GM21381 (cell line): Measurements from ENCODE around the gene AIF1L.
"Not testable (repeated sequence)": the region's sequence is repeated elsewhere in the genome, so short reads cannot be mapped to it uniquely, and the experiment has no call there.

Source experiments
- ATAC-seq: cut with Tn5 transposase; IDR thresholded peaks from one replicate; pipeline ENCODE4 v1.9.1; 2021; ENCODE audit warnings: mild to moderate bottlenecking, moderate library complexity; ENCODE audit not compliant: unreplicated experiment

AIF1L gene

DNA sequence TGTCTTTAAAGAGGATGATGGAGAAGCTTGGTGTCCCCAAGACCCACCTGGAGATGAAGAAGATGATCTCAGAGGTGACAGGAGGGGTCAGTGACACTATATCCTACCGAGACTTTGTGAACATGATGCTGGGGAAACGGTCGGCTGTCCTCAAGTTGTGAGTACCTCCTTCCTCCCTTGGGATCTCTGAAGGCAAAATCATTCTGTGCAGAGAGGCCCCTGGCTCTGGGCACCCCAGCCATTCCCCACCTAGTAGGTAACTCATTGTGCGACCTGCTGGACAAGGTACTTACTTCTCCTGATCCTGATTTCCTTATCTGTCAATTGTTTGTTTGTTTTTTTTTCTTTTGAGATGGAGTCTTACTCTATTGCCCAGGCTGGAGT lies 21.4 kb downstream of the AIF1L start:
- no peak for ATAC-seq

DNA sequence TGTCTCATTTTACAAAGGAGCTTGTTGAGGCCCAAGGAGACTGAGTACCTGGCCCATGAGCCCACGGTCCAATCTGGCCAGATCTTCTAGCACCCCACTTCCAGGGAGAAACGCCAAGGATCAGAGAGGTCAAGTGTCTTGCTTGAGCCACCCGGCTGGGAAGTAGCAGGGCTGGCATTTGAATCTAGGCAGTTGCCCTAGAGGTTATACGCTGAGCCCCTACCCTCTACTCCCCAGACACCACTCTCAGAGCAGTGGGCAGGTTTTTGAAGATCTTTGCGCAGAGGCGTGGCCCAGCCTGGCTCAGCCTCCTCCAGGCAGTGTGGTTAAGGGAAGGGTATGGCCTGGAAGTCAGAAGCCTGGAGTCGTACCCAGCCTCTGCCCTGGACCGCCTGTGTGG lies 23.3 kb downstream of the AIF1L start:
- ATAC-seq: no peak

DNA sequence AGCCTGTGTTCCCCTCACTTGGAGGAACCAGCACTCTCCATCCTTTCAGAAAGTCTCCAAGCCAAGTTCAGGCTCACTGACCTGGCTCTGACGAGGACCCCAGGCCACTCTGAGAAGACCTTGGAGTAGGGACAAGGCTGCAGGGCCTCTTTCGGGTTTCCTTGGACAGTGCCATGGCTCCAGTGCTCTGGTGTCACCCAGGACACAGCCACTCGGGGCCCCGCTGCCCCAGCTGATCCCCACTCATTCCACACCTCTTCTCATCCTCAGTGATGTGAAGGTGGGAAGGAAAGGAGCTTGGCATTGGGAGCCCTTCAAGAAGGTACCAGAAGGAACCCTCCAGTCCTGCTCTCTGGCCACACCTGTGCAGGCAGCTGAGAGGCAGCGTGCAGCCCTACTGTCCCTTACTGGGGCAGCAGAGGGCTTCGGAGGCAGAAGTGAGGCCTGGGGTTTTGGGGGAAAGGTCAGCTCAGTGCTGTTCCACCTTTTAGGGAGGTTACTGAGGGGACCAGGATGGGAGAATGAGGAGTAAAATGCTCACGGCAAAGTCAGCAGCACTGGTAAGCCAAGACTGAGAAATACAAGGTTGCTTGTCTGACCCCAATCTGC lies 24.4 kb downstream of the AIF1L start:
- no peak for ATAC-seq

DNA sequence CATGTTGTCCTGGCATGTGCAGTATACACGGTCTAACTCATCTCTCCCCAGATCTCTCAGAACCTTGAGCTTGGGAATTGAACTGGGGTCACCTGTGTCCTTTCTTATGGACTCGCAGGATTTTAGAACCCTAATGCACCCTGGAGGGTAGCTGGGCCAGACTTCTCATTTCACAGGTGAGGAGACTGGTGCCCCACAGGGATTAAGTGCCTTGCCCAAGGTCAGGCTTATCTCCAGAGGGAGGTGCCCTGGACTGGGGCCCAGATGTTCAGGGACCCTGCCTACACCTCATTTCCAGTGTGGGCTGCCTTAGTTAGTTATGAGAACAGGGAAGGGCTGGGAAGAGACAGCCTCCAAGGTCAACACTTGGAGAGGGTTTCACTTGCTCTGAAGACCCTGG lies 25.0 kb downstream of the AIF1L start:
- no peak for ATAC-seq

DNA sequence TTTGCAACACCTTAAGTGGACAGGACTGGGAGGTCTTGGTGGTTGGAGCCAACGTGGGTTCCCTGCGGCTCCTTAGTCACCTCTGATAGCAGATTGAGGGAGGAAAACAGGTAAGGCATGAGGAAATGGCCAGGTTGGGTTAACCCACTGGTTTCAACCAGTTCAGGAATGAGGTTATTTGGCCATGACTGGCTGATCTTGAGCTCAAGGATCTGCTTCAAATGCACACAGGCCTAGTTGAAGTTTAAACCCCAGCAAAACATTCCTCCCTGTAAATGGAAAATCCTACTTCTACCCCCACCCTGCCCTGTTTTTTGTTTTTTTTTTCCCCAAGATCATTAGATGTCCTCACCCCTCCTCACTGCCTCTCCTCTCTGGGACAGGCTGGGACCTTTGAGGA lies 25.8 kb downstream of the AIF1L start:
- ATAC-seq: no peak

DNA sequence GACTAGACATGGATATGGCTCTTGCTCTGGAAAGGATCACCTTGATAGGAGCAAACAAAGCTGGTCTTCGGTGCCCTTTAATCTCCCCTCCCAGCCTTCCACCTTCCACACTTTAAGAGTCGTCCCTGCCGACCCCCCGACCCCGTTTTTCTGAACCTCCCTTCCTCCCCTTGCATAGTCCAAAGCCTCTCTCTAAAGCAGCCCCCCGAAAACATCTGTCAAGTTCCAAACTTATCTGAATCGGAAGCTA lies 28.6 kb downstream of the AIF1L start:
- no peak for ATAC-seq

DNA sequence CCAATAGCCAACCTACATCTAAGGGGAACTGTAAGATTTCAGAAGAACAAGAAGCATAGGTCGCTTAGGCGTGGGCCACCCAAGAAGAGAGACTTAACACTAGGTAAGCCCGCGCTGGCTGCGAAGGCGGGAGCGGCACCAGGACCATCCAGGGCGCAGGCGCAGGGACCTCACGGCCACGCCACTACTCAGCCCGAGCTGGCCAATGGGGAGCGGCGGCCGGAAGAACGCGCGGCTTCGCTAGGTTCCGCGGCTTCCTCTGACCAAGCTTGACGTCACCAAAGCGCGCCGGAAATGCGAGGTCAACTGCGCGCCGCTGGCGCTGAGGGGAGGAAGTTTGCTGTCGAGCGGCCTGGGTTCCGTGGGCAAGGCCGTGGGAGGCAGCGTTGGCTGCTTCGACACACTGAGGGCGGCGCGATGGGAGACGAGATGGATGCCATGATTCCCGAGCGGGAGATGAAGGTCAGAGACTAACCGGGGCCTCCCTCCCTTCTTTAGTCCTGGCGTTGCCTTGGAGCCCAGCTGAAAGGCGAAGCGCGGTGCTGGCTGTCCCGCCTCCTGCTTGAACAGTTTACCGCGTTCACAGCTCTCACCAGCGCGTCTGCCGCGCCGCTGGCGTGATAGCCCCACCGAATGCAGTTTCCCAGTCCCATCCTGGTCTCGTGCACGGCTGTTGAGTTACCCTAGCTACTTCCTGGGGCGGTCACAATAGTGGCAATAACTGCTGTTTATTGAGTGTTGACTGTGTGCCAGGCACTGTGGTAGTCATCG lies 29.1 kb downstream of the AIF1L start, which contains the start of gene NUP214:
Gene NUP214, plus strand, starts transcription at position 299 of the 771 bp plus-strand sequence. Its CDS starts 119 bp downstream, at position 418.
- peak; percentile 96 for ATAC-seq

DNA sequence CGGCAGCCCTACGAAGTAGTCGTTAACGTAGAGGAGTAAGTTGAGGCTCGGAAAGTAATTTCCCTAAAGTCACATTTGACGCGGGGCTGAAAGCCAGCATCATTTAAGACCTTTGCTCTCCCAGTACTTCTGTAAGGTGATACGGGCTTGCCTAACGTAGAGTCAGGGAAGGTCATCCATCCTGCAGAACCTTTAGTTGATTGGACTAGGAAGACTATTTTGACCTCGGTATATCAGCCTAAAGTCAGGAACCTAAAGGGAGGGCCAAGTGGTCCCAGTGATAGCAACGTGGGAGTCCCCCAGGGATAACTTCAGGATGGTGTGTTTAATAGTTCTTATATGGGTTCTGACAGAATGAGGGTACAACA lies 29.7 kb downstream of the AIF1L start:
- ATAC-seq: no peak

DNA sequence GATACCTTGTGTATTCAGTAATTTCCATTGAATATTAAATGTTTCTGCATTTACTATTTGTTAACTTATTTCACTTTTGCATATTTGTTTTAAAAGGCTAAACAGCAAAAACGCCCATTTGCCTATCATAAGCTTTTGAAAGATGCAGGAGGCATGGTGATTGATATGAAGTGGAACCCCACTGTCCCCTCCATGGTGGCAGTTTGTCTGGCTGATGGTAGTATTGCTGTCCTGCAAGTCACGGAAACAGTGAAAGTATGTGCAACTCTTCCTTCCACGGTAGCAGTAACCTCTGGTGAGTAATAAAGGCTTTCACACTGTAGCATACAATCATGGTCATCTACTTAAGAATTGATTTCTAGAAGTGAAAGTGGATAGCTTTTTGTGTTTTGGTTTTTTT lies 32.9 kb downstream of the AIF1L start:
- no peak for ATAC-seq

DNA sequence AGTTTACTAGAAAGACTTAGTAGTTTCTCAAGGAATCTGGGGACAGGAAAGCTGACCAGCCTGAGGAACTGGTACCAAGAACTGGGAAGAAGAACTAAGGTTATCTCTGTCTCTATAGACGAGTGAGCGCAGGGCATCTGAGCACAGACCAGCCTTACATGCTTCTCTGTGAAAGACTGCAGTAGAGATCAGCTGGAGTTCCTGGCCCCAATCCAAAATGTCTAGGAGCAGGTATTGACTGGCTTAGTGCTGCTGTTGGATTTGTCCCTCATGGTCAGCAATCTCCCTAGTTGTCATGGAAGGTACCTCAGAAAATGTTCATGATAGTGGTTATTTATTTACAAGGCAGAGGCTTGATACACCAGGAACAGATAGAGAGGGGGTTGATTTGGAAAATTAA lies 42.3 kb downstream of the AIF1L start:
- ATAC-seq: no peak

DNA sequence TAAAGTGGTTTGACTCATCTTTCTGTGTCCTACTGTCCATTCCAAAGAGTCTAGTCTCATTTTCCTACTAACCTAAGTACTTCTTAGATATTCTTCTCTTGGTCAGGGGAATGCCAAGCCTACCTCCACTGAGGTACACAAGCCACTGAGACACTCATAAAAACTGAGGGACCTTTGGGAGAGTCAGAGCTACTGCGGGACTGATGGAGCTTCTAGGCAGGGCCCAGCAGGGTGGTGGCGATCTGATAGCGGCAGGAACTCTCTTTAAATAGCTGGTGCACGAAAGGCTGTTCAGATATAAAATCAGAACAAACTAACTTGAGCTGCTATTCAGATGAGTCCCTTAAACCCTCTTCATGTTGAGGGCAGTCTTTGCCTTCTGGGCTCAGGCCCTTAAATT lies 43.8 kb downstream of the AIF1L start:
- no peak for ATAC-seq

DNA sequence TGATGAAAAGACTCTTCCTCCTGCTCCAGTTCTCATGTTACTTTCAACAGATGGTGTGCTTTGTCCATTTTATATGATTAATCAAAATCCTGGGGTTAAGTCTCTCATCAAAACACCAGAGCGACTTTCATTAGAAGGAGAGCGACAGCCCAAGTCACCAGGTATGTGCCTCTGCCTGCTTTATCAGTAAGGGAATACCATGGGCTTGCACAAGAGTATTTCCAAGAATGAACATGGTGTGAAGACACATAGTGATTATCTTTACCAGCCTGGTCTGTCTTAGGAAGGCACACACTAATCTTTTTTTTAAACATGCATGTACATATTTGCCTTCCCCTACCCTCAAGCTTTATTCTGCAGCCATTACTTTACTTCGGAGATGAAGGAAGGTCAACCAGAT lies 44.2 kb downstream of the AIF1L start:
- ATAC-seq: no peak

DNA sequence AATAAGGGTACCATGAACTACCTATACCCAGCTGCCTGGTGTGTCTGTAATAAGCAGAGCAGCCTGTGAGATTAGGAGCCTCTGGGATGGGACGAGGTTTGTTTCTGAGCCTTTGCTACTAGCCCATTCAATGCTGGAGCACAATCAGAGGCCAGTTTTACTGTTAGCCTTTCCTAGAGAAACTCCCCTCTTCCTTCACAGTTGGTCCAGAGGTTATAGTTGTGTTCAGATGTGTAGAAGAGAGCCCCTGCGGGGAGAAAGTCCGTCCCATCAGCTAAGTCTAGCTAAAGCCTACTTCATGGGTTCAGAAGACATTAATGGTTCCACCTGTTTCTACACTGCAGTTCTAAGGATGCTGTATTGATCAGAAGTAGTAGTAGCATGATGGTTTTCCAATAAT lies 45.8 kb downstream of the AIF1L start:
- ATAC-seq: no peak

DNA sequence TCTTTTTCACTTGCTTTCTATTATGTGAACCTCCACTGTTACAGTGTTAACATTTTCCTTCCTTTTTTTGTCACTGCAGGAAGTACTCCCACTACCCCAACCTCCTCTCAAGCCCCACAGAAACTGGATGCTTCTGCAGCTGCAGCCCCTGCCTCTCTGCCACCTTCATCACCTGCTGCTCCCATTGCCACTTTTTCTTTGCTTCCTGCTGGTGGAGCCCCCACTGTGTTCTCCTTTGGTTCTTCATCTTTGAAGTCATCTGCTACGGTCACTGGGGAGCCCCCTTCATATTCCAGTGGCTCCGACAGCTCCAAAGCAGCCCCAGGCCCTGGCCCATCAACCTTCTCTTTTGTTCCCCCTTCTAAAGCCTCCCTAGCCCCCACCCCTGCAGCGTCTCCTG lies 47.9 kb downstream of the AIF1L start:
- ATAC-seq: no peak

DNA sequence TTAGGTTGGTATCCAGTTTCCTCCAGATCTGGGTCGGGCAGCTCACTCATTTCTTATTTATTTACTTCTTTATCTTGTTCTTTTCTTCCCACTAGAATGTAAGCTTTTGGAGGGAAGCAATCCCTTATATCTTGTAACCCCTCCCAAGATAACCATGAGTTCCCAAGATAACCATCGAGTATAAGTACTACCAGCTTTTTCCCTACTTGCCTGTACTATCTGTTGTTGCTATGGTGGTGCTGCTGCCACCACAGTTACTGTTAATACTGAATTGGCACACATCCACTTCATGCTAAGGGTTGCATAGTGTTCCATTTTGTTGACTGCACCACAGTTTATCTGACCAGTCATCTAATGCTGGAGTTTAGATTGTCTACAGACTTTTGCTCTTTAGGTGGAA lies 48.9 kb downstream of the AIF1L start:
- no peak for ATAC-seq

DNA sequence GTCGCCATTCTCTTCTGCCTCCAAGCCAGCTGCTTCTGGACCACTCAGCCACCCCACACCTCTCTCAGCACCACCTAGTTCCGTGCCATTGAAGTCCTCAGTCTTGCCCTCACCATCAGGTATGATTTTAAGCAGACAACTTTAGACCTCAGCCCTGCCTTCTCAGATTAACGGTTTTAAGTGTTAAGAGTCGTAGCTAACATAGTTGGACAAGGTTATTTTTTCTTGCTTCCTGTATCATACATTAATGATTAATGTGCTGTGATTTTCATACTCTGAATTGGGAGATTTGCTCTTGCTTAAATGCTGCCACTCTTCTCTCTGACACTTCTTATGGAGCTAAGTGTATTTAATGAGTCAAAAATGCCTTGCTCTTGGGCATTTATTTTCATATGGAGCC lies 49.9 kb downstream of the AIF1L start:
- no peak for ATAC-seq

DNA sequence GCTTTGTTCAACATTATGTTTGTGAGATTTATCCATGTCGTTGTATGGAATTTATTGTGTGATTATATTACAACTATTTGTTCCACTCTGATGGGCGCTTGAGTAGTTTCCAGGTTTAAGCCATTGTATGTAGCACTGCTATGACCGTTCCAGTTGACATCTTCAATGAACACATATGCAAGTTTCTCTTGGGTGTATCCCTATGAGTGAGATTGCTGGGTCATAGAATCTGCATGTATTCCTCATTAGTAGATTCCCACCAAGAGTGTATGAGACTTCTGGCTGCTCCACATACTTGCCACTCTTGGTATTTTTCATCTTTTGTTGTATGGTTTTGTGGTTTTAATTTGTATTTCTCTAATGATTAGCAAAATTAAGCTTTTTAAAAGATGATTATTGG lies 51.9 kb downstream of the AIF1L start:
- ATAC-seq: no peak

DNA sequence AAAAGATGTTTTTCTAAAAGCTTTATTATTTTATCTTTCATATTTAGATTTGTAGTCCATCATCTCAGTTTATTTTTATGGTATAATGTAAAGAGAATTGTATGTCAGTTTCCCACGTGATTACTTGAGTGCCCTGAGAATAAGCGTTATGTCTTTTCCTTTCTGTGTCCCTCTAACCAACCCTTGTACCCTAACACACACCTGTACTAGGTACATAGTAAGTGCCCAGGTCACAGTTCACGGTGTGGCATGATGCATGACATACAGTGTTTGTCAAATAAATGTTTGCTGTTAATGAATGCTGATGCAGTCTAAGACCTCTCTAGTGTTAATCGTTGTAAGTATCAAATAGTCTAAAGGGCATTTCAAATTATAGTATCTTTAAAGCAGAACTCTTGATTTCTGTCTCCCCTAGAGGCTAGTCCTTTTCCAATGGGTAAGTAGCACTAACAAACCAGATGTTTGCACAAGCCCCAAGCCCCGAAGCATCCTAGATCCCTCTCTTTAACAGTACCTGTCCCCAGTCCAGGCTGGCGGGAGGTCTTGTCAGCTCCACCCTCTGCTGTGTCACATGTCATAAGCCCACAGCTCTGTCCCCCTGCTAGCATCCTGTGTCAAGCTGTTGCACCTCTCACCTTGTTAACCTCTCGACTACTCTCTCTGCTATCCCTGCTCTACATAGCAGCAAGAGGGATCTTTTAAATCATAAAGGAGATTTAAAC lies 52.8 kb downstream of the AIF1L start:
- no peak for ATAC-seq

DNA sequence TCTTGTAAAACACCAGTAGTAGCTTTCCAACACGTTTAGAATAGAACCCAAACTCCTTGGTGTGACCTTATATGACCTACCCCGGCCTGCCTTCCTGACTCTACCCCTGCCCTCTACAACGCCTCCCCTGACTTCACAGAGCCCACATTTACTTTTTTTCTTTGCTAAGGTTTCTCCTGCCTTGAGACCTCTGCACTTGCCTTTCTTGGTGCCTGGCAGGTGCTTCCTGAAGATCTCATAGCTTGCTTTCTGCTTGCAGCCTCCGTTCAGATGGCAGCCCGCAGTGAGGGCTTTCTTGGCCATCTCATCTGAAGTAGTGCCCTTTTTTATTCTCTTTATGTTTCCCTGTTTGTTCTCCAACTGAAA lies 53.3 kb downstream of the AIF1L start:
- ATAC-seq: no peak

DNA sequence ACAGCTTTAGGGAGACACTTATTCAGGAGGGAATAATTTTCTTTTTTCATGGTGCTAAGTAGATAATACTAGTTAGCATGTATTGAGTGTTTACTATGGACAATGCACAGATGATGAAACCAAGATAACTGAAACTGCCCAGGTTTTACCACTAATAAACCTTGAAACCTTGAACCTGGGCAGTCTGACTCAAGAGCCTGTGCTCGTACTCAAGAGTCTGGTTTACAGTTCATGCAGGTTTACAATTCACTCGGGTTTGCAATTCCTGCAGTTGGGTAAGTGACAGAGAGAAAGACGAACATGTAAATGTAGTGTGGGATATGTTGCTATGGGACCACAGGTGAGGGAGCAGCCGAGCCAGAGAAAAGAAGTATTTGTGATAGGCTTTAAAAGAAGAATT lies 57.3 kb downstream of the AIF1L start:
- no peak for ATAC-seq

DNA sequence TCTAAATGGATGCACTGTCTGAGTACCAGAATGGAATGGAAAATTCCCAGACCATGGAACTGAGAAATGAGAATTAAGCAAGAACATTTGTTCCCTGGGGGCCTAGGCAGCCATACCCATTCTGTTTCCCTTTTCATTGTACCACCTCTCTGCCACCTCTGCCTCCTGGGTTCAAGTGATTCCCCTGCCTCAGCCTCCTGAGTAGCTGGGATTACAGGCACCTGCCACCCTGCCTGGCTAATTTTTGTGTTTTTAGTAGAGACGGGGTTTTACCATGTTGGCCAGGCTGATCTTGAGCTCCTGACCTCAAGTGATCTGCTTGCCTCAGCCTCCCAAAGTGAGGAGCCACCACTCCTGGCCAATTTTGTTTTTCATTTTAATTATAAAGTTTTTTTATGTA lies 62.3 kb downstream of the AIF1L start:
- not testable (repeated sequence) for ATAC-seq

DNA sequence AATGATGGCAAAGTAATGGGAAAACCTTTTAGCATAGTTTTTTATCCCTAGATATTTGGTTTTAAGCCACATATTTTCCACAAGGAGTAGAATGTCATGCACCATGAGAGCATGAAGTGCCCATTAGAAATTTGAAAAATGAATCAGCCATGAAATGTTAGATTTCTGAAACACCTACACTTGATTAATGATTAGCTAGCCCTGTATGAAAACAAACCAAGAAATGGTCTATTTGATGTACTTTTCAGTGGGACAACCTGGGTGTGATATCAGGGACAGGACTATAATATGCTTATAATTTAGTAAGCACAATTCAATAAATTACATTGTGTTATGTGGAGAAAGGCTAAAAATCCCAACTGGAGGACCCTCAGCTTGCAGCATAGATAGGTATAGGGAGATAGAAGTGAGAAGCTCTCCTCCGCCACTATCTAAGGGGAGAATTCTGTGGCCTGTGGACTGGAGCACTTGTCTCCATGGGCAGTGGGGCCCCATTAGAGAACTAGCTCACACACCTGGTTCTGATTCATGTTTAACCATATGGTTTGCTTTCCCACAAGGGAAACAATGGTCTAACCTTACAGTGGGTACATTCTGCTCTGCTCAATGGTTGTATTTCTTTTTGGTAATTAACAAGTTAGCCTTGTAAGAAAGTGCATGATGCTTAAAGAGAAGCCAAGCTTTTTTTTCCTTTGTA lies 64.2 kb downstream of the AIF1L start:
- ATAC-seq: no peak
